Measurements from ENCODE around the gene MTG2.

The MTG2 gene

GRCh38 chr20:62161347-62161746, 21.5 kb upstream of the MTG2 start:
- Mint-ChIP-seq H3K27ac (no peak overlapping the region), H3K27me3 (ENCODE audit: low read depth) (no peaks in the 10 kb centered on the region), H3K4me3 (no peak overlapping the region), H3K36me3 (ENCODE audit: low read depth) (peaks cover 20% of the 10 kb centered on the region), H3K4me1 (no peaks in the 10 kb centered on the region), H3K9me3 (no peaks in the 10 kb centered on the region)
- TF ChIP-seq CTCF (IDR thresholded peaks at IDR 0.05; ENCODE audit: unreplicated experiment in 3 of 3): no peak

GRCh38 chr20:62162765-62163484, 19.9 kb upstream of the MTG2 start:
- H3K36me3 Mint-ChIP-seq (ENCODE audit: low read depth): peaks cover 22% of the 10 kb centered on the region
- H3K27me3 Mint-ChIP-seq (ENCODE audit: low read depth): no peaks in the 10 kb centered on the region
- TF ChIP-seq CTCF (IDR thresholded peaks at IDR 0.05; ENCODE audit: unreplicated experiment in 3 of 3): no peak
- no peaks in the 10 kb centered on the region for H3K9me3 Mint-ChIP-seq
- H3K4me3 Mint-ChIP-seq: no peak overlapping the region
- H3K27ac Mint-ChIP-seq: no peak overlapping the region
- no peaks in the 10 kb centered on the region for H3K4me1 Mint-ChIP-seq

GRCh38 chr20:62163485-62163865, 19.4 kb upstream of the MTG2 start:
- TF ChIP-seq CTCF (IDR thresholded peaks at IDR 0.05; ENCODE audit: unreplicated experiment in 3 of 3): no peak
- Mint-ChIP-seq H3K4me1 (no peaks in the 10 kb centered on the region), H3K27me3 (ENCODE audit: low read depth) (no peaks in the 10 kb centered on the region), H3K9me3 (no peaks in the 10 kb centered on the region), H3K27ac (no peak overlapping the region), H3K4me3 (no peak overlapping the region), H3K36me3 (ENCODE audit: low read depth) (peaks cover 27% of the 10 kb centered on the region)

GRCh38 chr20:62163986-62164762, 18.7 kb upstream of the MTG2 start:
- Mint-ChIP-seq H3K27me3 (ENCODE audit: low read depth) (no peaks in the 10 kb centered on the region), H3K9me3 (no peaks in the 10 kb centered on the region), H3K4me1 (no peaks in the 10 kb centered on the region), H3K4me3 (no peak overlapping the region), H3K27ac (no peak overlapping the region), H3K36me3 (ENCODE audit: low read depth) (peaks cover 27% of the 10 kb centered on the region)
- no peak for TF ChIP-seq CTCF (IDR thresholded peaks at IDR 0.05; ENCODE audit: unreplicated experiment in 3 of 3)

GRCh38 chr20:62164879-62165761, 17.7 kb upstream of the MTG2 start:
- H3K36me3 Mint-ChIP-seq (ENCODE audit: low read depth): peaks cover 27% of the 10 kb centered on the region
- no peak overlapping the region for H3K4me3 Mint-ChIP-seq
- no peak overlapping the region for H3K27ac Mint-ChIP-seq
- H3K4me1 Mint-ChIP-seq: no peaks in the 10 kb centered on the region
- H3K27me3 Mint-ChIP-seq (ENCODE audit: low read depth): no peaks in the 10 kb centered on the region
- no peak for TF ChIP-seq CTCF (IDR thresholded peaks at IDR 0.05; ENCODE audit: unreplicated experiment in 3 of 3)
- H3K9me3 Mint-ChIP-seq: no peaks in the 10 kb centered on the region

All from nephron (organoid).